ENCODE results near the gene RLN3. TPM values are rescaled to one million over a fixed set of nuclear protein-coding genes. Genes with fewer than 3 reads are reported as not detected.

RLN3 gene
- total and polyA plus RNA-seq, 2 of the 8 experiments (the other 6 are each of a cell fraction or from before 2014, with no cell fraction given) = not detected

GRCh38 chr19:14015524-14016035 is 12.4 kb upstream of the RLN3 start:
- Histone ChIP-seq H2AK5ac (ENCODE audit: low read depth, low read length) (no peak overlapping the region), H2BK5ac (ENCODE audit: low read depth, low read length) (no peak overlapping the region), H3K23me2 (ENCODE audit: low read depth, low read length) (no peaks in the 10 kb centered on the region), H2BK120ac (replicated peaks; ENCODE audit: low read depth, low read length) (no peak overlapping the region), H3K4me1 (replicated peaks in 1 of 4; ENCODE audit: control insufficient read depth in 3 of 4, insufficient read depth in 4 of 4, low read length in 3 of 4) (no peaks in the 10 kb centered on the region), H4K8ac (ENCODE audit: extremely low read depth, insufficient read depth, low read length) (no peak overlapping the region), H3K27me3 (replicated peaks in 1 of 4; ENCODE audit: control insufficient read depth in 3 of 4, extremely low read depth in 1 of 4, insufficient read depth in 3 of 4, low read length in 3 of 4) (no peaks in the 10 kb centered on the region), H3K4me3 (ENCODE audit: extremely low read depth in 1 of 4, insufficient read depth in 2 of 4, low read depth in 3 of 4, low read length in 4 of 4) (no peak overlapping the region), H3K56ac (replicated peaks; ENCODE audit: insufficient read length, low read depth, low read length) (no peak overlapping the region), H3K36me3 (ENCODE audit: control insufficient read depth in 2 of 4, insufficient read depth in 4 of 4, low read length in 3 of 4) (no peaks in the 10 kb centered on the region), H3K4ac (replicated peaks; ENCODE audit: insufficient read length, low read depth, low read length) (no peak overlapping the region), H4K5ac (ENCODE audit: insufficient read length, low read depth, low read length) (no peak overlapping the region), H3K18ac (ENCODE audit: extremely low read depth, low read length) (no peak overlapping the region), H2BK20ac (ENCODE audit: low read length) (no peak overlapping the region), H2BK15ac (ENCODE audit: low read length) (no peak overlapping the region), H4K20me1 (replicated peaks in 1 of 2; ENCODE audit: control insufficient read depth in 1 of 2, insufficient read depth in 2 of 2, low read length in 2 of 2) (no peaks in the 10 kb centered on the region), H3K9me3 (ENCODE audit: insufficient read depth in 2 of 2, low read depth in 1 of 2, low read length in 1 of 2) (0 out of 4 replicates have a peak, but pooled peaks cover 0 to 4% of the 10 kb centered on the region in 2 experiments), H3K14ac (ENCODE audit: insufficient read length) (no peak overlapping the region), H3K79me1 (ENCODE audit: low read depth, low read length) (no peaks in the 10 kb centered on the region), H4K91ac (replicated peaks; ENCODE audit: insufficient read length, low read length) (no peak overlapping the region), H3K79me2 (ENCODE audit: control insufficient read depth in 1 of 2, insufficient read depth in 2 of 2, low read length in 2 of 2) (no peaks in the 10 kb centered on the region), H3K23ac (ENCODE audit: insufficient read length) (no peak overlapping the region), H2BK12ac (ENCODE audit: low read depth, low read length) (no peak overlapping the region), H3K9ac (replicated peaks in 1 of 4; ENCODE audit: extremely low read depth in 1 of 4, low read depth in 3 of 4, low read length in 3 of 4) (no peak overlapping the region), H2AFZ (ENCODE audit: low read length) (no peak overlapping the region), H3K27ac (ENCODE audit: low read depth, low read length) (no peak overlapping the region), H3K4me2 (ENCODE audit: insufficient read depth in 1 of 2, low read depth in 2 of 2, low read length in 2 of 2) (no peak overlapping the region)
- 79% methylated on average over 8 of the region's 8 CpGs; no CpG with 5 or more reads in 1 of the 2 experiments for WGBS, 2 experiments (ENCODE audit: extremely low coverage in 1 of 2, insufficient coverage in 1 of 2, insufficient read length in 1 of 2, insufficient replicate concordance in 2 of 2, low coverage in 1 of 2, low lambda C conversion rate in 2 of 2, missing lambda C conversion rate in 1 of 2)
- DNase-seq (ENCODE audit: low read depth in 1 of 2, low spot score in 2 of 2) (no peak), FAIRE-seq (no peak)
- ChIA-PET POLR2A (ENCODE audit: partially characterized antibody) (interaction anchor here (0.6 kb wide), 1 partner anchor 42 kb away, joined by 3 read pairs; no protein-coding TSS in a partner anchor), CTCF (ENCODE audit: partially characterized antibody) (interaction anchor here (1.0 kb wide), 1 partner anchor 9 kb away, joined by 3 read pairs; no protein-coding TSS in a partner anchor)
- no peak for TF ChIP-seq GTF2F1 (IDR thresholded peaks at IDR 0.05; ENCODE audit: borderline replicate concordance, low read depth, low read length)
- no peak for TF ChIP-seq PHF8 (conservative IDR thresholded peaks at IDR 0.05; ENCODE audit: low read depth, low read length)
- no peak for TF ChIP-seq TBP (IDR thresholded peaks at IDR 0.05; ENCODE audit: low read depth, low read length)
